ENCODE data around the gene CYS1.

DNA sequence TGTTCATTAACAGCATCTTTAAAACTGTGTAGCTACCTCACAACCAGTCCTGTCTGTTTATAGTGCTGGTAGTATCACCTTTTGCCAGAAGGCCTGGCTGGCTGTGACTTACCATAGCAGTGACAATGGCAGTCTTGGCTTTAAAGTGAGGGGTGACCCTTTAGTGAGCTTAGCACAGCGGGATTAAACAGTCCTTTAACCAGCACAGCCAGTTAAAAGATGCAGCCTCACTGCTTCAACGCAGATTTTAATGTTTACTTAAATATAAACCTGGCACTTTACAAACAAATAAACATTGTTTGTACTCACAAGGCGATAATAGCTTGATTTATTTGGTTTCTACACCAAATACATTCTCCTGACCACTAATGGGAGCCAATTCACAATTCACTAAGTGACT lies 49.3 kb upstream of the CYS1 start:
- TF ChIP-seq ZNF274 (IDR thresholded peaks at IDR 0.05; ENCODE audit: low read depth, low read length), result no peak
- TF ChIP-seq YY1 (IDR thresholded peaks at IDR 0.05; ENCODE audit: insufficient read depth, insufficient read length), result no peak

Measured in NT2/D1 (cell line).